ENCODE results near the gene PROX1.
A peak's percentile ranks its signal among the peaks of the same experiment; 100 is the strongest.

Gene PROX1

DNA sequence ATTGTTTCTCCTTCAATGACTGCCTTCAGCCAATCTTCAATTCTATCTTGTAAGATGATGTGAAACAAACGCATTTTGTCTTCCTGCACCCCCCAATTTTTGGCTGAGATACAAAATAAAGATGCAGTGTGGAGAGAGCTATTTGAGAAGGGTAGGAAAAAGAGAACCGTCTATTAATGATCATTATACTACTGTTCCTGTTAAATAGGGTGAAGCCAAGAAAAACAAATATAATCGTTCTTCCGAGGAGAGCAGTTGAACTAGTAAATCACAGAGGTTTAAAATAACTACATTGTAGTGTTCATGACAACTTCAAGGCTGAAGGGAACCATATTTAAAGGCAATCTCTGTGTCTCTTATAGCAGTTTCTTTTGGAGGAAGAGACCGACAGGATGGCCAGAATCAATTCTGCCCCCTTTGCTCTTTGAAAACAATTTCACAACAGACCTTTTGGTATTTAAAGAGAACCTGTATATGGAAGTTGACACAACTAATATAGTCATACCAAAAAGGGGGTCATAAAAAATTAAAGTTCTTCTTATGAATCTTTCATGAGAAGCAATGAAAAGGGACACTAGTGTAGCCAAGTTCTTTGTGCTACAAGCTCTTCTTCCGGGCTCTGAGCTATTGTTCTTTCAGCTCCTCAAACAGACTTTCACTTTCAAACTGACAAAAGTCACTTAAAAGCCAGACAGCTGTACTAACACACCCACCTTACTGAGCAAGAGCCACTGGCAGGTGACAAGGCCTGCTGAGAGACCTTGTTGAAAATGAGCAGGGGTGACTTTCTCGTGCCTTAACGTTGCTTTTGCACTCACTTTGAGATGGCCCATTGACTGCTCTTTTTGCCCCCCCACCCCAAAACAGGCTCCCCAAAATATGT lies 30.9 kb downstream of the PROX1 start:
- TF ChIP-seq, protein P1, sequence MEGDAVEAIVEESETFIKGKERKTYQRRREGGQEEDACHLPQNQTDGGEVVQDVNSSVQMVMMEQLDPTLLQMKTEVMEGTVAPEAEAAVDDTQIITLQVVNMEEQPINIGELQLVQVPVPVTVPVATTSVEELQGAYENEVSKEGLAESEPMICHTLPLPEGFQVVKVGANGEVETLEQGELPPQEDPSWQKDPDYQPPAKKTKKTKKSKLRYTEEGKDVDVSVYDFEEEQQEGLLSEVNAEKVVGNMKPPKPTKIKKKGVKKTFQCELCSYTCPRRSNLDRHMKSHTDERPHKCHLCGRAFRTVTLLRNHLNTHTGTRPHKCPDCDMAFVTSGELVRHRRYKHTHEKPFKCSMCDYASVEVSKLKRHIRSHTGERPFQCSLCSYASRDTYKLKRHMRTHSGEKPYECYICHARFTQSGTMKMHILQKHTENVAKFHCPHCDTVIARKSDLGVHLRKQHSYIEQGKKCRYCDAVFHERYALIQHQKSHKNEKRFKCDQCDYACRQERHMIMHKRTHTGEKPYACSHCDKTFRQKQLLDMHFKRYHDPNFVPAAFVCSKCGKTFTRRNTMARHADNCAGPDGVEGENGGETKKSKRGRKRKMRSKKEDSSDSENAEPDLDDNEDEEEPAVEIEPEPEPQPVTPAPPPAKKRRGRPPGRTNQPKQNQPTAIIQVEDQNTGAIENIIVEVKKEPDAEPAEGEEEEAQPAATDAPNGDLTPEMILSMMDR (IDR thresholded peaks at IDR 0.05; ENCODE audit: insufficient read depth, low read depth, low read length, missing control alignments) = no peak
- DNase-seq (ENCODE audit: low read depth) = no peak
- no peak overlapping the region for H3K4me3 ChIP-seq (ENCODE audit: low read length)

DNA sequence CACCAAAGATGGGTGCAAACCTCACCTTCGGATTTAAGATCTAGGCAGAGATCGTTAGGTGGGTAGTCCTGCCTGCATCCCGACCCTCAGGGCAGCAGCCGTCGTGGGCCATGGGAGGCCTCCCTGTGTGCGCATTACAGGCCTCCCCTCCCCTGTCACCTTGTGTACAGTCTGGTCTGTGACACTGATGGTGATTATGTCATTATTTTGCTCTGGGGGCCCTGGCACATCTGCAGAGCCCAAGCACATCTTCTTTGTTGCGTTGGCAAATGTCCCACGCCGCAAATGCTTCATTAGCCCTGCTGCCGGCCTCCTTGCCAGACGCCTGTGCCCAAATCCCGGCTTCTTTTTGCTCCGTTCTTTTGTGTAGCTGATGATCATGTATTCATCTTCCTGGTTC lies 31.7 kb downstream of the PROX1 start:
- TF ChIP-seq, protein P1 (IDR thresholded peaks at IDR 0.05; ENCODE audit: insufficient read depth, low read depth, low read length, missing control alignments) = no peak
- DNase-seq (ENCODE audit: low read depth) = no peak

DNA sequence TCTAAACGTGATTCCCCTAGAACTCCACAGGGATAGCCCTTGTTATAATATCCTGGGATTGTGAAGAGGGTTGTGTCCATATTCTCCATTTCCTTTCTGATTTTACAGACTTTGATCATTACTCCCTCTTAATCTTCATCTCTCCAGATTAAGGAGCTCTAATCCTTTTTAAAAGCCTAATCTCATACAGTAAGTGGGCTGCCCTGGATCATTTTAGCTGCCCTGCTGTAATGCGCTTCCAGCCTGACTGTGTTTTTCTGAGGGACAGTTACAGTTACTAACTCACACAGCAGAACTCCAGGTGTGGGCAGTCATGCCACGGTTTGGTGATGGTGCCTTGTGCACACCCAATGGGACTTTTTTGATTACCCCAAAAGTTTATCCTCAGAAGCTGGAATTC lies 33.5 kb downstream of the PROX1 start:
- DNase-seq (ENCODE audit: low read depth) = no peak
- no peak overlapping the region for H3K4me3 ChIP-seq (ENCODE audit: low read length)
- TF ChIP-seq, protein P1 (IDR thresholded peaks at IDR 0.05; ENCODE audit: insufficient read depth, low read depth, low read length, missing control alignments) = no peak

More for the DNA sequence above, 31.7 kb downstream of the PROX1 start:
- H3K4me3 ChIP-seq (ENCODE audit: low read length) = no peak overlapping the region

DNA sequence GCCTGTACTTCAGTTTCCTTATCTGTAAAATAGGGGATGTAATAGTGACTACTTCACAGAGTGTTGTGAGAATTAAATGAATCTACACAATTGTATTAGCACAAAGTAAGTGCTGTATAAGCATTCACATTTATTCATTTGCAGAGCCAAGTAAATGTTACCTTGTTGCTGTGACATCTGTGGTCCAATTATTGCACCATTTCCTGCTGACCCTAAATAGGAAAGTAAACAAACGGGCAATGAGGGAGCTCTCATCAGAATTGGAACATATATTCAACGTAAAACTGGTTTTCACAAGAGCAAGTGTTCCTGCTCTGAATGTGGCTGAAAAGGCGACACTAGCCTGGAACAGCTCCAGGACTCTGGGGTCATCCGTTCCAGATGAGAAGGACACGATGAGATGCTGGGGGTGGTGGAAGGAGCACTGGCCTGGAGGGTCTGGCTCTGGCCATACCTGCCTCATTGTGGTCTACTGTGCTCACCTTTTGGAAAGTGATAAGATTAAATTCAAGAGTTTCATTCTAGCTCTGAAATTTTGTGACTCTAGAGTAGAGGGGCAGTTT lies 34.5 kb downstream of the PROX1 start:
- TF ChIP-seq, protein P1 (IDR thresholded peaks at IDR 0.05; ENCODE audit: insufficient read depth, low read depth, low read length, missing control alignments) = no peak
- DNase-seq (ENCODE audit: low read depth) = no peak
- H3K4me3 ChIP-seq (ENCODE audit: low read length) = no peak overlapping the region

DNA sequence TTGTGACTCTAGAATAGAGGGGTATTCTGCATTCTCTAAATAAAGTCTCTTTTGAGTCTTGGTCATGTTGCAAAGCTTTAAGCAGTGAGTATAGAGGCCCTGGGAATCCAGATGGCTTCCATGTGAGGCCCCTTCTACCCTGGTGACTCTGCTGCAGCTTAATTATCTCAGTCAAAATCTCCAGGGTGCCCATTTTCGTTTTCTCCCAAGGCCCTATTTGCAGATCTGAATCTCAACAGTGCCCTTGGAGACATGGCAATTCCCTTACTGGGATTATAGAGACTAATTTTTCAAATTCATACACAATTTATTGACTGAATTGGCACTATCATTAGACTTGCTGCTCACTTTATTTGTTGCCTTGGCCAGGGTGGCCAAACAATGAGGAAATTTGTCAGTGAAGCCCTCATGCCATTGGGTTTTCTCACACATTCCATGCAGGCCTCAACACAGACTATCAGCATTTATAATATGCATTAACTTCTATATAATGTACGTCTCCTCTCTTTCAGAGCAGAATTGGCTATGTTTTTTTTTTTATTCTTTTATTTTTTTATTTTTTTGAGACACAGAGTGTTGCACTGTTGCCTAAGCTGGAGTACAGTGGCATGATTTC lies 35.1 kb downstream of the PROX1 start:
- H3K4me3 ChIP-seq (ENCODE audit: low read length) = no peak overlapping the region
- TF ChIP-seq, protein P1 (IDR thresholded peaks at IDR 0.05; ENCODE audit: insufficient read depth, low read depth, low read length, missing control alignments) = no peak
- peak; percentile 77 for DNase-seq (ENCODE audit: low read depth)

DNA sequence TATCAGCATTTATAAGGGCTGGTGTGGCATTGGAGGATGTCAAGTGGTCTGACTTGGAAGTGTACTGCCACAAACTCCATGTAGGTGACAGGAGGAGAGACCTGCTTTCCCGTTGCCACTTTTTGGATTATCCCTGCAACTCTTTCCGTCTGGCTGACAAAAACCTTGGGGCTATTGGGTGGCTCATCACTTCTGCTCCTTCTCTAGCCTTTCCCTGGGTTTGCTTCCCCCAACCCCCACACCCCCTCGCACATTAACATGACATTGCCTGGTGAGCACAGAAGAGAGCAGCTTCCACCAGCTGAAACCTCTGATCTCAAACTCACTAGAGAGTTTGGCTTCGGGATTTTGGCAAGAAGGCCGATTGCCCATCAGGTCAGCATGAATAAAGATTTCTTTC lies 39.2 kb downstream of the PROX1 start:
- no peak for DNase-seq (ENCODE audit: low read depth)
- no peak overlapping the region for H3K4me3 ChIP-seq (ENCODE audit: low read length)
- TF ChIP-seq, protein P1 (IDR thresholded peaks at IDR 0.05; ENCODE audit: insufficient read depth, low read depth, low read length, missing control alignments) = no peak
